ENCODE data around the gene RNF112.
A peak's percentile ranks its signal among the peaks of the same experiment; 100 is the strongest.

RNF112 gene

DNA sequence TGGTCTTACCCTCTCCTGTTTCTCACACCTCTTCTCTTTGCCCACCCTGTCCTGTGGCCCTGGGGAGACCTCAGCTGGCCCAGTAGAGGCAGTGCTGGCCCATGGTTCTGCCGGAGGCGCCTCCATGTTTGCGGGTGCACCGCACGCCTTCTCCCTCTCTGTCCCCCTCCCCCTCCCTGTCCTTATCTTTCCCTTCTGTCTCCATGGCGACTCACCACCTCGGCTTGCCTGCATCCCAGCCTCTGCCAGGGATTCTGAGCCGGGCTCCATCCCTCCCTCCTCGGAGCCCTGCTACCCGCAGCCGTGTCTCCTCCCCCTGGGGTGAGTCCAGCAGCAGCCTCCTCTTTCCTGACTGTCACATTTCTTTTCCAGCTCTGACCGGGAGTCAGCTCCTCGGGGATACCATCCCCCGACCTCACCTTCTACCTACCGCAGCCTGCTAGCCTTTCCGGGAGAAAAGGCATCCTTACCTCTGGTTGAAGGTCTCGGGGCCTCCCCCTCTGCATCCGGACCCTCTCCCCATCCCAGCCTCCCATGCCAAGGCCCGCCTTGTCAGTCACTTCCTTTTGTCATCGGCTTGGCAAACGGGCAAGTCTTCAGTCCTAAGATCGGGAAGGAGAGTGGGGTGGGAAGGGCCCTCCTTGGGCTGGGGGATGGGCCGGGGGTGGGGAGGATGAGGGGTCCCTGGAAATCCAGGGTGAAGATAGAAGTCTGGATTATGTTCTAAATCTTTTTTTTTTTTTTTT, at the start of gene RNF112:
TSS of gene RNF112 (plus strand) at position 358 of the 746 bp plus-strand sequence. CDS start at position 535, 177 bp downstream.
- no peak for DNase-seq

DNA sequence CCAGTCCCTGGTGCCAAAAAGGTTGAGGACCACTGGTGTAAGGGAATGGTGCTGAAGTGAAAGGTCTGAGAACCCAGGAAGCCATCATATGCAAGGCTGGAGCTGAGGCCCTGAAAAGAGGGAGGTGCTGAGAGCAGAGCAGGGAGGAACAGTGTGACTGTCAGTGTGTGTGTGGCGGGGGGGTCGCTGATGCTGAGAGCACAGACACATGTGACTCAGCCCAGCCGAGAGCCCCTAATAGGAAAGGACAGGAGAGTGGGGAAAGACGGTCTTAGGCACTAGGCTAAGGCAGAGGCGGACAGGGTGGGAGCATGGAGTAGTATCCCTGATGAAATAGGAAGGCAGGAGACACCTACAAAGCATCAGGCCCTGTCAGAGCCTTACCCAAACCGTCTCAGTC, 49.7 kb upstream of the RNF112 start:
- no peak for DNase-seq

GRCh38 chr17:19361944-19362276, 49.1 kb upstream of the RNF112 start:
- no peak for DNase-seq

GRCh38 chr17:19362277-19363113, 48.5 kb upstream of the RNF112 start, which contains the start of gene B9D1:
Gene B9D1 (minus strand): TSS chr17:19362723. CDS start chr17:19362569, 154 bp downstream.
- peak; percentile 93 for DNase-seq

DNA sequence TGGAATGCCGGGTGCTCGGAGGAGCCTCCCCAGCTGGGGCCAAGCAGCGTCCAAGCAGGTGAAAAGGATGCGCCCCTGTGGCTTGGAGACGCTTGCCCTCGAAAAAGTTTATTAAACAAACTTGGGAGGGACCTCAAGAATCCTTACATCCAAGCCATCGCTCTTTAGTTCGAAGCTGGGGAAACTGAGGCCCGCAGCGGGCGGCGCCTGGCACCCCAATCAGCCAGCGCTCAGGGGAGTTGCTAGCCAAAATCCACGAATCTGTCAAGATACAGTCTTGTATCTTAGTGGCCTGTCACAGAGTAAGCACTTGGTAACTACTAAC, 48.0 kb upstream of the RNF112 start:
- DNase-seq, result no peak

GRCh38 chr17:19363460-19364035, 47.5 kb upstream of the RNF112 start:
- no peak for DNase-seq

GRCh38 chr17:19364699-19365498, 46.1 kb upstream of the RNF112 start:
- no peak for DNase-seq

- DNase-seq, result no peak
These were observed 45.6 kb upstream of the RNF112 start for GRCh38 chr17:19365499-19365817.

GRCh38 chr17:19365833-19366636, 45.0 kb upstream of the RNF112 start:
- no peak for DNase-seq

DNA sequence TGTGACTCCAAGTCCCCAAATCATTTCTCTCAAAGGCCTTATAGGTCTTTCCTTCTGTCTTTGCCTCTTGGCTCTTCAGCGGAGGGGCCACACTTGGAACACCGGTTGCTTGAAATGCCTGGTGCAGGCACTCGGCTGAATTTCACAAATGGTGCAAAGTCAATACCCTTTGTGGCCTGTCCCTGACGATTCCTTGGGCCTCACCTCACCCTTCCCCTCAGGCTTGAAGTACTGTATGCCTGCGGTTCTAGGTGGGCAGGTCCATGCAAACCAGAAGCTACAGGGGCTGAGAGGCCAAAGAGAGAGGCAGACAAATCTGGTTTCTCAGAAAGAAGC, 44.4 kb upstream of the RNF112 start:
- DNase-seq, result no peak

- DNase-seq, result no peak
These were observed 42.8 kb upstream of the RNF112 start for GRCh38 chr17:19368229-19368628.

DNA sequence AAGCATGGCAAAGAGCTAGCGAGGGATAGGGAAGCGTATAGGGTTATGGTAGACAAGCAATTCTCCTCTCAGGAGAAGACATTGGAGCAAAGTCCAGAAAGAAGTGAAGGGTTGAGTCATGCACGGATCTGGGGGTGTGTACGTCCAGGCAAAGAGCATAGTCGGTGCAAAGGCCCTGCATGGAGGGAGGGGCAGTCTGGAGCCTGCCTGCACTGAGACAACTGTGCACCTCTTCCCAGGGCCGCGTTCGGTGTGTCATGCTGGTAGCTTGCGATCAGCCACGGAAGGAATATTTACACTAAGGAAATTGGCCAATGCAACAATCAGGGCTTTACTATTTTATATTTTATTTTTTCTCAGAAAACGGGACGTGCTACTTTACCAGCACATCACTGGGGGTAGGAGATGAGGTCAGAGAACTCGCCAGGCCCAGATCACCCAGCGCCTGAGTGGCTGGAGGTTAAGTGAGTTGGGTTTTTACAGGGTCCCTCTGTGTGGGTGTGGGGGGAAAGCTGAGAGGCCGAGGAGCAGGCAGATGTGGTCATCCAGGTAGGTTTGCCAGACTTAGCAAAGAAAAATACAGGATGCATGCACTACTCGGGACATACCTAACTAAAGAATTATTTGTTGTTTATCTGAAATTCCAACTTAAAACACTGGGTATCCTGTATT, 41.8 kb upstream of the RNF112 start:
- DNase-seq, result no peak

GRCh38 chr17:19369846-19370492, 41.1 kb upstream of the RNF112 start:
- DNase-seq, result no peak

DNA sequence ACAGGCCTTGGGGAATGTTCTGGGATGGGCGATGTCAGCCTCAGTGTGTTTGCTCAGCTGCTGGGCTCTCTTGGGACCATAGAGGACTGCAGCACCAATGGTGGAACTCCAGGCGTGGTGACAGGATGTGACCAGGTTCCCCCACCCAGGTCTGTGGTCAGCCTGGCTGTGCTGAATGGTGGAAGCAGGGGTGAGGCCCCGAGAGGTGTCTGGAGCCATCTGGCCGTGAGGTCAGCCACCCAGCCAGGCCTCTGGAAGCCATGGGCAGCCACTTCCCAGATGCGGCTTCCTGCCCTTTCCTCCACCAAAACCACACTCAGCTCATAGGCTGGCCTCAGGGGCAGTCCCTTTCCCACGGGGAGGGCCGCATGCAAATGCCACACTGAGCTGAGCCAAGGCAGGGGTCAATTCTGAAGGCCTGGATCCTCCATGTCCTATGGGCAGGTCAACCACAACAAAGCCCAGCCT, 40.5 kb upstream of the RNF112 start:
- peak; percentile 9 for DNase-seq

DNA sequence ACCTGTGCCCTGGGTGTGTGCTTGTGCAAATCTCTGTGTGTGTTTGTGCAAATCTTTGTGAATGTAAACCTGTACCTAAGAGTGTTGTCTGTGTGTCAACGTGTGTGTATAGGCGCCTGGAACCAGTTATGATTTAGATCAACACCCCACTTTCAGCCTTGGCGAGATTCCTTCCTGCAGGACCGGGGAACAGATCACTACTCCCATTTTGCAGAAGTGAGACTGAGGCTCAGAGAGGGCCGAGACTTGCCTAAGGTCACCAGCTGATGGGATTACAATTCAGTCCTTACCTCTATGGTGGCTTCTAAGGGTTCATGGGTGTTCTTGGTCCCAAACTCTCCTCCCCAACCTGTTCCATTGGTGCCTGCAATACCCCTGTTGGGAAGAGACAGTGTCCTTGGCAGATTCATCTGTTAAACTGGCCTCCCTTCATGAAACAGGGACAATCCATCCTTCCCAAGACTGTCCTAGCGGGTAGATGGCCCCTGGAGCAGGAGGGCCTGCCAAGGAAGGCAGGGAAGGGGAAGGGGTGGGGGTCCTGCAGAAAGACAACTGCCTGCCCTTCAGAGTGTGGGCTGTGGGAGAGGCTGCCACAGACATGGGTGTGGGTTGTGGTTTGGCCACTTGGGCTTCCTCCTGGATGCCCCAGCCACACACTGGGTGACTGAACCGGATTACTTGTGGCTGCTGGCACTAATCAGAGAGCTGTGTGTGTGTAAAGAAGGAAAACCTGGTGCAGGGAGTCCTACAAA, 39.6 kb upstream of the RNF112 start:
- no peak for DNase-seq

GRCh38 chr17:19372011-19372370, 39.0 kb upstream of the RNF112 start:
- DNase-seq, result no peak

DNA sequence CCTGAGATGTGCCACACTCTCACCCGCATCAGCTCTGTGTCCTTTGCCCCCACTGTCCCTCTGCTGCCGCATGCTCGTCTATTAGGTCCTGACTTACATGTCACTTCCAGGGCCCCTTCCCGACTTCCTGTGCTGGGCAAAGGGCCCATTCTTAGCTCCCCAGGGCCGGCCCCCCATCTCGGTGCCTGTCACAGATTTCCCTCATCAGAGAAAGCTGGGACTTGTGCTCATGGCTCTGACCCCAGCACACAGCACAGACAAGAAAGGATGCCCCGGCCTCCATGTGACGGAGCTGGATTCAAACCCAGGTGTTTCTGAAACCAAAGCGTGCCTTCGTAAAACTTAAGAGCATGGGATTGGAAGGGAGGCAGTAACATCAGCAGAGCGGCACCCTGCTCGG, 38.6 kb upstream of the RNF112 start:
- no peak for DNase-seq

GRCh38 chr17:19372866-19373504, 38.0 kb upstream of the RNF112 start:
- peak; percentile 11 for DNase-seq

GRCh38 chr17:19374136-19374535, 36.9 kb upstream of the RNF112 start:
- no peak for DNase-seq

DNA sequence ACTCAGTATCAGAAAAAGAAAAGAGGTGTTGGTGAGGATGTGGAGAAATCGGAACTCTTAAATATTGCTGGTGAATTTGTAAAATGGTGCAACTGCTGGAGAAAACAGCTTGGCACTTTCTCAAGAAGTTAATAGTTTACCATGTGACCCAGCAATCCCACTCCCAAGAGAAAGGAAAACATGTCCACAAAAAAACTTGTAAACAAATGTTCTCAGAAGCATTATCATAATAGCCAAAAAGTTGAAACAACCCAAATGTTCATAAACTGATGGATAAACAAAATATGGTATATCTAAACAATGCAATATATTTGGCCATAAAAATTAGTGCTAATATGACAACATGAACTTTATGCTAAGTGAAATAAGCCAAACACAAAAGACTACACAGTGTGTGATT, 35.3 kb upstream of the RNF112 start:
- no peak for DNase-seq
